Fibroblast of upper back skin (primary cell): ENCODE measurements around the gene CRADD.
A peak's percentile ranks its signal among the peaks of the same experiment; 100 is the strongest.

Experiments used
- DNase-seq: peaks from one replicate; pipeline ENCODE4 v3.0.0-alpha.2; 2013

CRADD gene

DNA sequence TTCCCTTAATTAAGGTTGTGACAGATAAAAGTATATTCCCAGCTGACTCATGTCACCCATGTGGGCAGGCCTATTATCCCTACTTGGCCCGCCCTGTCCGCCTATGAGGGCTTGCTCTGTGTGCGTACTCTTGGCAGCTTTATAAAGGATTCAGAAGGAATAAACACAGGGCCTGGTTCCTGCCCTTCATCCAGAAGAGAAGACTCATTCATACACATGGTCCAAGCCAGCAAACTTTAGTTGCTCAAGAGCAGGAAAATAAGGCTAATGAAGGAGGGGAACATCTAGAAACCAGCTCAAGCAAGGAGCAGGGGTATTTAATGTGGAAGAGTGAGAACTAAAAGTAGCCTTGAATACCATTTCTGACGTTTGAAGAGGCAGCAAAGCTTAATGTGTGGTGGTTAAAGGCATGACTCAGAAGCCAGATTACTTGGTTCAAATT, 141.9 kb downstream of the CRADD start:
- DNase-seq, result peak; percentile 50

DNA sequence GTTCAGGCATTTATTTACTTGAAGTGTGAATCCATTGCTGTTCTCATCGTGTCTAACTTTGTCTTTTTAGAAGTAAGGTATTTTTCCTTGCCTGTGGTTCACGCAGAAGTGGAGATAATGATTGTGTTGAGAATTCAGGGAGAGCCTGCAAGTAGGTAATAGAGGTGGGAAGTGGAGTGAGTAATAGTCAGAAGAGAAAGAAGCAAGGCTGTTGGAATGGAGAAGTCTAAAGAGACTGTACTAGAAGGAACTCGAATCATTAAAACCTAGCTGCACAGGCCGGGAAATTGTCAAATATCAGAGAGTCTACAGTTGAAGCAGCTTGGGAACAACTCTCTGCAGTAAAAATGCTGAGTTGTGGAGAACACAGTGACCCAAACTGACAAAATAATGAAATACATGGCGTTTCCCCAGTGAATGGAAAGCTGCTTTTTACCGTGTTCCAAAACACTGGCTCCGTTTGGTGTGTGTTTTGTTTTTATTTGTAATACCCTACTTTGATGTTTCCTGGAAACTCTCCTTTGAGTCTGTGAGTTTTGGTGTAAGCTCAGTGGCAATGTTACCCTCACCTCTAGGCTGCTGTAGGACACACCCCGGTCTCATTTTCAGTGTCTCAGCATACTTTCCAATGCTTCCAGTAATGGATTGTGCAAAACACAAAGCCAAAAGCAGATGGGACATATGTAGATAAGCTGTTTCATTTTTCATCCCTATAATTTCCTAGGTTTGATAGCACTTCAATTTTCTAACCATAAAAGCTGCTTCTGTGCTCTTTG, 146.6 kb downstream of the CRADD start:
- no peak for DNase-seq

DNA sequence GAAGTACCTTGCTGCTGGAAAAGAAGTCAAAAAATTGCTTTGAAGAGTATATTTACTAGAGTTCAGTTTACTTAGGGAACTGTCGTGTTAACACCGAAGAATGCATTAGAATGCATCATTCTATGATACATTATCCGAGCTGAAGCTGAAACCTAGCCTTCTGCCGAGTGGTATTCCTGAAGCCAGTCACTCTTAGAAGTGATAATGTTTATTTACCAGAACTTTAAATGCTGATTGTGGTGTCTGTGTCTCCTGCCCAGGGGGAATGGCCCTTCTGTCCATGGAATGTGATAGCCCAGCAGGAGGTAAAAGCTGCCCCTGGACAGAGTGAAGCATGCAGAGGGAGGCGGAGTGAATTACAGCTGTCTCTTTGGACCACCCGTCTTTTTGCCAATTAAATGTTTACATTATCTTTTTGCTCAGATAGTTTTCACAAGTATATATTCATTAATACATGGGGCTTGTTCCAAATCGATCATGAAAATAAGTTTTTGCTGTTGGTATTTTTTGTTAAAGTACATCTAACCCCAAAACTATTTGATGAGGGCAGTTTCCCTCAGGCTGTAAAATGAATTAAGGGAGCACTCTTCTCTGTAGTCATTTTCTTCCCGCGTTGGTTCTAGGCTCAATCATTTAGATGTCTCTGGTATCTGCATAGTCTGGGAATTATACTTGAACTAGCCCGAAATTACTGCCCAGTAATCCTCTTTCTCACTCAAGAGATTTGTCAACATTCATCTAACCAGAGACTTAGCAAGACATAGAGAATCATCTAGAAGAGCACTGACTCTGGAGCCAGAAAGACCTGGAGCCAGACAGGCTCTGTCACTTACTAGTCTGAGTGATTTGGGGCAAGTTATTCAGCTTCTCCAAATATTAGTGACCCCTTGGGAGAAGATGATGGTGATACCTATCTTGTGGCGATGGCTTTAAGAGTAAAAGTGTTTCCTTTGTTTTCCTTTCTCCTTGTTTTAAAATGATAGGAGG, 147.6 kb downstream of the CRADD start:
- no peak for DNase-seq

DNA sequence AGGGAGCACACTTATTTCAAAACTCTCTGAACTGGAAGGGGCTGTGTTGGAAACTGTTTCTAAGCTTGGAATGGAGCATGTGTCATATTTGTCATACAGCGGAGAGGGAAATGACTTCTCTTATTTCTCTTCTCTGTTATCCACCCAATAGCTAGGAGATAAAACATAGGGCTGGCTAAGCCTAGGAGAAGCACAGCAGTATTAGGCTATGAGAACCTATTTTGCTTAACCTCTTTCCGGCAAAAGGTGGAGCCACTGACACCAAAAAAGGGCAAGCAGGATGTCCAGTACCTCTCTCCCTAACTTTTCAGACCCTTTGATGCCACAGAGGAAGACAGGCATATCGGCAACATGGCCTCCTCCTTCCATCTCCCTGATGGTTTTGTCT, 148.3 kb downstream of the CRADD start:
- DNase-seq, result no peak

DNA sequence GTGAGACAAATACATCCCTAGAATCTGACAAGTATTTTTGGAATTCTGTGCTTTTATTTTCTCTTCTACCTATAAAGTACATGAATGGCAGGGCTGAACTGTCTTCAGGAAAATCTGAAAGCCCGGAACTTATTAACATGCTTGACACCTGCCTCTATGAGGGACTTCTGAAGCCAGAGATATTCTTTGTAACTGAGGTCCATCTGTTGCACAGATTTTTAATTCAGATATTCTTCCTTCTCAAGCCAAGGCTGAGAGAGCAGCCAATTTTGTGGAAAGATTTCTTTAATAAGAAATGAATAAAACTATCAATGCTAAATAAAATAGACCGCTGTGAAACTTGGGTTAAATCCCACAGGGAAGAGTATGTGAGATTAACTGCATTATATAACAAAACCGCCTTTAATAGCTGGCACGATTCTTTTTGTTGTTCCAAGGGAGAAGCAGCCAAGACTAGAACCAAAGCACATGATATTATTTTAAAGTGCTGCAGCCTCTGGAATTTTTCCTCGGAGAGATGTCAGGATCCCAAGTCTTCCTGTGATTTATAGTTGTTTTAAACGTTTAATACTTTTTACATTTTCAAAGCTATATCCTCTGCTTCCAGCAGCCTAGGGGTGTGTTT, 148.9 kb downstream of the CRADD start:
- peak; percentile 91 for DNase-seq

DNA sequence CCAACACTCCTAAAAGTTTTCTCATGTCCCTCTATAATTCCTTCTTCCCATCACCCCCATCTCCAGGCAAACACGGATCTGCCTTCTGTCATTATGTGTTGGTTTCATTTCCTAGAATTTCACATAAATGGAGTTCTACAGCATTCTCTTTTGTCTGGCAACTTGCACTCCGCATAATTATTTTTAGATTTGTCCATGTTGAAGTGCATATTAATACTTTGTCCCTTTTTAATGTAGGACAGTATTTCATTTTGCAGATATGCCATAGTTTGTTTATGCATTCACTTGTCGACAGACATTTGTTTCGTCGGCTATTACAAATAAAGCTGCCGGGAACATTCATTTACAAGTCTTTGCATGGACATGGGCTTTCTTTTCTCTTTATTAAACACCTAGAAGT, 150.0 kb downstream of the CRADD start:
- no peak for DNase-seq

DNA sequence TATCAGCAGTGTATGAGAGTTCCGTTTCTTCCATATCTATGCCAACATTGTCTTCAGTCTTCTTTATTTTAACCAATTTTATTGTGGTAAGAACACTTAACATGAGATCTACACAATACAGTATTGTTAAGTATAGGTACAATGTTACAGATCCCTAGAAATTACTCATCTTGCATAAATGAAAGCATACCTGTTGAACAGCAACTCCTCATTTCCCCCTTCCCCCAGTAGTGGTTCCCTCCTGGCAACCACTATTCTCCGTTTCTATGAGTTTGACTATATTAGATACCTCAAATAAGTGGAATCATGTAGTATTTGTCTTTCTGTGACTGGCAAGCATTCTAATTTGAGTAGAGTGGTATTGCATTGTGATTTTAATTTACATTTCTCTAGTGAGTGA, 150.5 kb downstream of the CRADD start:
- DNase-seq, result no peak

DNA sequence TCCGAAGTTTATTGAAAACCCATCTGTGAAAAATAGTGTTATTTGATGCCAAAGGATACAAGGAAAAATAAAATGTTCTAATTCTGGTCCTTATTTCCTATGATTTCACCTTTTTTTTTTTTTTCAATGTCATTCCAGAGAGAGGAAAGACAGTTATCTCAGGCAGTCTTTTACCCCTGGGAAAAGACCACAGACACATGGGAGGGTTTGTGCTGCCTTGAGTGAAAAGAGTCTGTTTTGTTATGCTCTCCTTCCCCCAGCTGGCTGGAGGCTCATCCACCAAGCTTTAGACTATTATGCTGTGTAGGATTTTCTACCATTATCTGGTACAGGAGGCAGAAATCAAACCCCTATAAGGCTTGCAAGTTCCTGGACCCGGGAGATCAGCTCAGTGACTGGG, 151.8 kb downstream of the CRADD start:
- DNase-seq, result no peak

DNA sequence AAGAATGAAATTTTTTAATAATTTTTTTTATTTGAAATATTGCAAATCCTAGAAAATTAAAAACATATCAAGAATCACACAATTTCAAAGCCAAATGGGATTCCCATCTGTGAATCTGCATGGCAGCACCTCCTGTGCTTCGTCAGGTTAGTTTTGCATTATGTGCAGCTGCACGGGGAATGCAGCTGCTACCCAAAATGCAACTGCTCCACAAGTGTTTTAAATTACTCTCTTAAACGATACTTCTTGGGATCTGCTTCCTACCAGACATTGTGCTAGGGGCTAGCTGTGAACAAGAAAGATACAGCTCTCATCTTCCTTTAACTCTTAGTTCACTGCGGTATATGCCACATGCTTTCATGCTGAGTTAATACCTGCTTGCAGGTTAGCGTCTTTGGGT, 154.2 kb downstream of the CRADD start:
- no peak for DNase-seq

DNA sequence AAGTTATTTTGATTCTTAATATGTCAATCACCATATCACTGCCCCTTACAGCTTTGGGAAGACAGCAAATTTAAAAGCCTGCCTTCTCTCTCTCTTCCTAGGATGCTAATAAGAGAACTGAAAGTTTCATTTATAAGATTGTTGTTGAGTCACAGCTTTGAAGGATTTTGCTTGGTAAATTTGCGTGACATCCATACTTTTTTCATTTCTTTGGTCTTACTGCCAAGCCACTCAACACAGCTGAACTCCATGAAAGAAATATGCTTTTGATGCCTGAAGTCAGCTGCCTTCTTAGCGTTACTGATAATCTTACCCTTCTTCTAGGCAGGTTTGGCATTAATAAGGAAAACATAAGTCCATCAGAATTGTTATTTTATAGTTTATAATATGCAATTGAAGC, 155.0 kb downstream of the CRADD start:
- peak; percentile 51 for DNase-seq

DNA sequence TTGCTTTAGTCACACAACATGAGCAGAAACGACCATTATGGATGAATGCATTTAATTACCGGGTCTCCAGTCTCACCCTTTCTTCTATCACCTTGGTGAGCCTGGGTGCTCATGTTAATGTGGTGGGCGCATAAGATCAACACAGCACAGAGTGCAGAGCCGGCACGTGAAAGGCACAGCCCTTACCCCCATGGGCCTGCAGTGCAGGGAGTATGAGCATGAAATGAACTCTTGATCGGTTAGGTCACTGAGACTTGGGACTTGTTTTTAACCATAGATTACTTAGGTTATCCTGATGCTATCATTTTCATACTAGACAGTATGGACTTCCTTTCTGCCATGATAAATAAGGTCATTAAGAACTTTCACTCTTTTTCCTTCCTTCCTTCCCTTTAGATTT, 156.8 kb downstream of the CRADD start:
- DNase-seq, result no peak

DNA sequence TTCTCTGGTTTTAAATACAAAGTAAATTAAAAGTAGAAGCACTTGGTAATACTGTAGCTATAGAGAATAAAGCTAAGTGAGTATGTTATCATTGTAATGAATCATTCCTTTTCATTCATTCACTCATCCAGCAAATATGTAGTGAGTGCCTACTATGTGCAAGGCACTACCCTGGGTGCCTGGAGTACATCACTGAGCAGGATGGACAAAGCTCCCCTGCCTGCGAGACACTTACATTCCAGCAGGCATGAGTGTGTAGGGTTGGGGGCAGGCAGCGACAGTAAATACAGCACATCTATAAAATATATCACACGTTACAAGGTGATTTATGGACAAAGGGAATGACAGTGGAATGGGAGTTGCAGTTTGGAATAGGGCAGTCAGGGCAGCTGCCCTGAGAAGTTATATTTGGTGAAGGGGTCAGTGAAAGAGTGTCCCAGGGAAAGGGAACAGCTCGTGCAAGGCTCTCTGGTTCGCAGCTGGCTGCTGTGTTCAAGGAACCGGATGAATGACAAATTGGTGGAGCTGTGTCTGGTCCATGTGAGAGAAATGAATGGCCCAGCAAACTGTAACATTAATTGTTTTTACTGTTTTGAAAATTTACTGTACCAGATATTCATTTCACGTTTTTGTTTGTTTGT, 159.6 kb downstream of the CRADD start:
- no peak for DNase-seq

DNA sequence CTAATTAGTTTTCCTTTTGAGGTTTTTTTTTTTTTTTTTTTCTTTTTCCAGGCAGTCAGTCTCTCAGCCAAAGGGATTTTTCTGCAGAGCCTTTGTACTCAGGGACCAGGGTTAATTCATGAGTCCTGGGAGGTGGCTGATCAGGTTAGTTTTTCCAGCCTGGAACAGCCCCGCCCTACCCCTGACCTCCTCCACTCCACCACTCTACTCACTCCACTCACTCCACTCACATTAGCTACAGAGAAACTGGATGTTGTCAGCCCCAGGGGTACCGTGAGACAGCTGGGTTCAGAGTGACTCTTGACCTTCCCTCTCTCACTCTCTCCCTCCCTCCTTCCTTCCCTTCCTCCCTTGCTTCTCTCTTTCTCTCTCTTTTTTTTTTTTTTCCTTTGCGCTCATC, 161.0 kb downstream of the CRADD start:
- DNase-seq, result no peak

DNA sequence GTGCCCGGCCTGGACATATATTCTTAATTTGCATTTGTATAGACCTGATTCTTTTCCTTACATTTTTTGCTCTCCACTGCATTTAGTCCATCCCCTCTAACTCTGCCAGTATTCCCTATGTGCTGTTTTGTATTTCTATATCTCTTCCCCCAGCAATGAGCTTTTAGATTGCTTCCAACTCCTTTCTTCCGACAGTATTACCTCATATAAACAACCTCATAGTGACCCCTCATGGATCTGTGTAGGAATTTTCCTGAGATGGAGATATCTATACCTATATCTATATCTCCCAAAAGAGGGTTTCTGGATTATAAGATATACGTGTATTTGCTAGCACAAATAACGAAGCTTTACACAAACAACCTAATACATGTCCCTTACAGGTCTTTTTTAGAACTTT, 161.9 kb downstream of the CRADD start:
- DNase-seq, result no peak

DNA sequence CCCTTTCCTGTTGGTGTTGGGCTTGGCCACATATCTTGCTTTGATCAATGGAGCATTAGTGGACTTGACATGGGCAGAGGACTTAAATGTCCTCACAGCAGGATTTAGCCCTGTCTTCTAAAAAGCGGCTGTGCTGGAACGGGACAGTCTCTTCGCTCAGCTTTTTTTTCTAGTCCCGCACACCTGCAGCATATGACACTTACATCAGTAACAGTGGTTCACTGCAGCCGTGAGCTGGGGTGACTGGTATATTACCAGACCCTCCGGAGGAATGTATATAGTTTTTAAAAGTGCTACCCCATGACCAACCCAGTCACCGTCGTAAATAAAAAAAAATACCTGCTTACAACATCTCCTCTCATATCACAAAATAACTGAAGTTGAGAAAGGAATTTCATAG, 164.5 kb downstream of the CRADD start:
- DNase-seq, result no peak

DNA sequence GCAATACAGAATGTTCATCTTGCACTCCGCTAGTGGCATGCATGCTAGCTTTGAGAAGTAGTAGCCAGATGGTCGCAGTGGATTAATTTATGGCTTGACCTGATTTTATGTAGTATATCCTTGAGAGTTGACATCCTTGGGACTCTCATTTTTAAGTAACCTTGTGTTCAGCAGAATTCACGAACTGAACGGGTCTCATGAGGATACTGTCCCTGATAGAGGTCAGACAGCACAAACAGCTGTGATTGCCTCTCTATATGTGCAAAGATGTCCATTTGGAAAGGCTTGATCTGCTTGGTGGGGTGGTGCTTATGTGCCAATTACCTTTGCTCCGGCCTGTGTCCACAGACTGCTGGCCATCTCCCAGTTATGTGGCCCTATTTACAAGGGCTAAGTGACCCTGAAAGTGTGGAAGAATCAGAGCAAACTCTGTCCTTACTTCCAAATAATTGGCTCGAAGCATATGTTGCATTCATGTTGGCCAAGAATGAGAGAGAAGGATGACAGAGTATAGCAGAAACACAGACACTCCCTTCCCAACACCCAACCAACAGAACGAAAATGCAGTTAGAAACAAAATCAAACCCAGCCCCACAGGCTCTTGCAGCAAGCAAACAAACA, 167.1 kb downstream of the CRADD start:
- DNase-seq, result no peak

DNA sequence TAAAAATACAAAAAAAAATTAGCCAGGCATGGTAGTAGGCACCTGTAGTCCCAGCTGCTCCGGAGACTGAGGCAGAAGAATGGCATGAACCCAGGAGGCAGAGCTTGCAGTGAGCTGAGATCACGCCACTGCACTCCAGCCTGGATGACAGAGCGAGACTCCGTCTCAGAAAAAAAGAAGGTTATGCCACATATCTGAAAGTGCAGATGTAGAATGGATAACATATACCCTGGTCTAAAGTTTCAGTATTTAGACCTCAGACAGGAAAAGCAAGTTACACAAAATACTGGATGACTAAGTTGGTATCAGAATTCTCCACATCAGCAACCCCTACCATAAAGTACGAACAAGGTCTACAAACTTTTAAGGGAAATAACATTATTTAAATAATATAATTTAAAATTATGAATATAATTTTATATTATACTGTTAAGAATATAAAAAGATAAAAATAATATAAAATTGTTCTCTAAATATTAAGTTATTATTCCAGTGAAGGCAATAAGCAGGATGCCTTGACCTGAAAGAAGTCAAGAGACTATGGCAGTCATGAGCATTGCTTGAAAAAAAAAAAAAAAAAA, 169.9 kb downstream of the CRADD start:
- DNase-seq, result no peak

DNA sequence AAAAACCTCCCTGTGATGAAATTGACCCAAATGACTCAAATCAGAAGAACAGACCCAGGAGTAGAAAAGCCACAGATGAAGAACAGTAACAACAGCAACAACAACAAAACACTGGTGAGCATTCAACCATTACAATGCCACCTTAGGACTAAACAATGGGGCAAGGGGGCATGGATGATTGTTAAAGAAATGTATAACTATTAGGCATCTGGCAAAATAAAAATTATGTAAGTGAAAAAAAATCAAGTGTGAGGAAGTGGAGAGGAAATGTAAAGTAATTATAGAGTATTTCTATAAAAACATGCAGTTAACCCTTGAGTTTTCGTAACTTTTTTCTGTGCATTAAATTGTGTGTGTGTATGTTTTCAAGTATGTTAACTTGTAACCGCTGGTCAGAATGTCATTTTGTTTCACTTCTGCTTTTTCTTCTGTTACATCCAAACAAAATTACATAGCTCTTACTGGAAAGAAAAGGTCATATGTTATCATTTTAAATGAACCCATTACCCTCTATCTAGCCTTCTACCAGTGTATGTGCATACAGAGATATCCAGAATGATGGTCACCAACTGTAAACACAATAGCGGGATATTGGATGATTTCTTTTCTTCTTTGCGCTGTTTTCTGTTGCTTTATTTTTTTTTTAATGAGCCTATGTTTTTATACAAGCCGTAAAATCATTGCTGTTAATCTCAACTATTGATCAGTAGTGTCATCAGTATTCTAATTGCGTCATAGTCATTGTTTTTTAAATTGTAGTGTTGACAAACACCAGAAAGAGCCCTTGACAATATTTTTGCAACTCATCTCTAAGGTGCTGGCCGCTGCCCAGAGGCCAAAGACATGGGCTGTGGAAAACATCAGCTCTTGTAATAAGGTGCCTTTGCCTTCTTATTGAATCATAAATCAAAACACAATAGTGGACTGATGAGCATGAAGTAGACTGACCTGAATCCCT, 170.6 kb downstream of the CRADD start:
- no peak for DNase-seq

DNA sequence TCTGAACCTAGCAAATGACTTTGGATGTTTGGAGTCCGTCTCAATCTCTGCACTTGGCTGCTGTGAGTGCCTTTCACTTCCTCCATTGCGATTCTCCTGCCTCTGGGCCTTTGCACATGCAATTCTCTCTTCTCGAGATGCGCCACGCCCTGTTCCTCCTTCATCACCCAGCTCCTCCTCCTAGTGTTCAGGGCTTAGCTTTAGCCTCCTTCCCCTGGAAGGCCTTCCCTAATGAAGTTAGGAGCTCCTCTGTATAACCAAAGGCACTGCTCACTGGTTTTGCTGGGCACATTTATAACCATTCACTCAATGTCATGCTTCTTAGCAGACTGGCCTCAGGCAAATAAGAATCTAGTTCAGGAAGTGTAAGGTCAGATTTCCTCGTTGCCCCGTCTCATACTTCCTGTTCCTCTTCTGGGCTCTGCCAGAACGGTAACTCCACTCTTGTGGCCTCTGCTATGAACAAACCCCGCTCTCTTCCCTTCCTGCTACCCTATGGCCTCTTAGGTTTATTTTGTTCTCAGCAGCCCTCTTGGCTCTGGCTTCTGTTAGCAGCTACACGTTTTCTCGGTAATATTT, 171.4 kb downstream of the CRADD start:
- DNase-seq, result no peak

DNA sequence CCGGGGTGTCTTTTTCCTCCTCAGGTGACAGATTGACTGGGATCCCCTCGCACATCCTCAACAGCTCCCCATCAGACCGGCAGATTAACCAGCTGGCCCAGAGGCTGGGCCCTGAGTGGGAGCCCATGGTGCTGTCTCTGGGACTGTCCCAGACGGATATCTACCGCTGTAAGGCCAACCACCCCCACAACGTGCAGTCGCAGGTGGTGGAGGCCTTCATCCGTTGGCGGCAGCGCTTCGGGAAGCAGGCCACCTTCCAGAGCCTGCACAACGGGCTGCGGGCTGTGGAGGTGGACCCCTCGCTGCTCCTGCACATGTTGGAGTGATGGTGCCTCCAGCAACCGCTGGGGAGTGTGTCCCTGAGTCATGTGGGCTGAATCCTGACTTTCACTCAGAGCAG, 172.8 kb downstream of the CRADD start:
- DNase-seq, result no peak
